HCT116 (cell line): Measurements from ENCODE around the gene CWH43. TPM values are rescaled to one million over a fixed set of nuclear protein-coding genes. Genes with fewer than 3 reads are reported as not detected.

ENCODE experiments used
- ATAC-seq: fragments of 200-7000 bp; cut with Tn5 transposase; 2 replicates; pipeline ENCODE4 v1.9.1; 2020; ENCODE audit warnings: mild to moderate bottlenecking, moderate library complexity
- BruUV-seq: library from RNA; stranded (reverse); fragments of 400-500 nt; replicated peaks from 2 replicates; lab custom pipeline; 2021; lab: Mats Ljungman, UMichigan
- CTCF ChIA-PET: fragments of 300-600 bp; sonication (Branson Sonifier 250); formaldehyde crosslinking; loops from one replicate; lab custom pipeline; 2021; ENCODE audit warnings: antibody characterized with exemption; lab: Charles Lee
- POLR2A ChIA-PET: fragments of 300-600, 350-600 bp; sonication (Branson Sonifier 250); formaldehyde crosslinking; loops from one replicate; lab custom pipeline; 2021; ENCODE audit warnings: antibody characterized with exemption; lab: Charles Lee
- RAD21 ChIA-PET, 2 experiments: fragments of 300-600 bp; sonication (Branson Sonifier 250); formaldehyde crosslinking; loops; one replicate each; lab custom pipeline; 2023; ENCODE audit warnings: low total read pairs in 2 of 2; ENCODE audit not compliant: uncharacterized antibody in 2 of 2, unreplicated experiment in 2 of 2, low non-redundant PET in 1 of 2; lab: Charles Lee
- DNase-seq: peaks from one replicate; pipeline ENCODE4 v3.0.0-alpha.2; 2010; ENCODE audit warnings: low read depth, low spot score
- H2AFZ ChIP-seq: fragments of 200-600 bp; shearing (Covaris generic), sonication (generic); 2 replicates; pipeline ENCODE4 v1.6.1; 2017; ENCODE audit warnings: low read depth, mixed run types, mixed read lengths, antibody characterized with exemption, low read length; ENCODE audit not compliant: poor library complexity, severe bottlenecking
- H3K27ac ChIP-seq: 2 replicates; pipeline ENCODE4 v1.5.1; 2012; ENCODE audit warnings: low read depth, low read length
- H3K27me3 ChIP-seq: fragments of 200-600 bp; sonication (generic); 2 replicates; pipeline ENCODE4 v1.6.1; 2016; ENCODE audit warnings: mixed run types, low read length, mixed read lengths; ENCODE audit not compliant: insufficient read depth
- H3K36me3 ChIP-seq, 2 experiments: fragments of 200-500 bp in 1 of 2; fragments of 200-600 bp in 1 of 2; sonication (Bioruptor generic) in 1 of 2; sonication (generic) in 1 of 2; 2 replicates each; pipeline versions ENCODE4 v1.5.1 to v1.6.1; 2014 to 2016; ENCODE audit warnings: low read length in 2 of 2, inconsistent platforms in 1 of 2, mixed read lengths in 1 of 2, mixed run types in 1 of 2; ENCODE audit not compliant: insufficient read depth in 2 of 2, control insufficient read depth in 1 of 2
- H3K4me1 ChIP-seq, 2 experiments: fragments of 200-600 bp in 1 of 2; sonication (generic) in 1 of 2; 2 replicates each; pipeline versions ENCODE4 v1.5.1 to v1.6.1; 2012 to 2017; ENCODE audit warnings: low read length in 2 of 2, inconsistent platforms in 1 of 2, mild to moderate bottlenecking in 1 of 2, mixed read lengths in 1 of 2, mixed run types in 1 of 2, moderate library complexity in 1 of 2; ENCODE audit not compliant: insufficient read depth in 2 of 2, control insufficient read depth in 1 of 2
- H3K4me2 ChIP-seq: fragments of 200-600 bp; sonication (generic); 2 replicates; pipeline ENCODE4 v1.6.1; 2017; ENCODE audit warnings: mixed run types, low read length, mixed read lengths
- H3K4me3 ChIP-seq, 2 experiments: fragments of 200-600 bp in 1 of 2; sonication (generic) in 1 of 2; replicated peaks in 1 of 2; 2 replicates each; pipeline ENCODE4 v1.5.1; 2011 to 2016; ENCODE audit warnings: low read length in 2 of 2, control low read depth in 1 of 2, low read depth in 1 of 2, mild to moderate bottlenecking in 1 of 2, mixed read lengths in 1 of 2, mixed run types in 1 of 2
- H3K79me2 ChIP-seq: fragments of 200-600 bp; sonication (generic); 2 replicates; pipeline ENCODE4 v1.6.1; 2017; ENCODE audit warnings: mild to moderate bottlenecking, mixed run types, low read length, moderate library complexity, mixed read lengths; ENCODE audit not compliant: insufficient read depth
- H3K9ac ChIP-seq: fragments of 200-600 bp; sonication (generic); 2 replicates; pipeline ENCODE4 v1.6.1; 2016; ENCODE audit warnings: low read length, mixed read lengths
- H3K9me2 ChIP-seq: fragments of 200-600 bp; sonication (generic), shearing (Covaris generic); 2 replicates; pipeline ENCODE4 v1.6.1; 2017; ENCODE audit warnings: mixed run types, mild to moderate bottlenecking, moderate library complexity; ENCODE audit not compliant: insufficient read depth
- H3K9me3 ChIP-seq, 2 experiments: fragments of 200-500 bp in 1 of 2; fragments of 200-600 bp in 1 of 2; sonication (Bioruptor generic) in 1 of 2; sonication (generic) in 1 of 2; 2 replicates each; pipeline ENCODE4 v1.6.1; 2014 to 2017; ENCODE audit warnings: low read length in 2 of 2, mixed read lengths in 2 of 2, inconsistent platforms in 1 of 2, low read depth in 1 of 2, mild to moderate bottlenecking in 1 of 2, mixed run types in 1 of 2, moderate library complexity in 1 of 2; ENCODE audit not compliant: control insufficient read depth in 1 of 2, insufficient read depth in 1 of 2
- H4K20me1 ChIP-seq: fragments of 200-600 bp; sonication (generic), shearing (Covaris generic); 2 replicates; pipeline ENCODE4 v1.6.1; 2017; ENCODE audit warnings: mixed run types, mild to moderate bottlenecking, moderate library complexity; ENCODE audit not compliant: insufficient read depth
- CBX3 ChIP-seq: IDR thresholded peaks from 2 replicates; pipeline ENCODE4 v1.6.1; 2012; ENCODE audit warnings: low read depth
- CEBPB ChIP-seq: IDR thresholded peaks from 2 replicates; pipeline ENCODE4 v1.6.1; 2012; ENCODE audit warnings: low read depth
- EGR1 ChIP-seq: IDR thresholded peaks from 2 replicates; pipeline ENCODE4 v1.6.1; 2012; ENCODE audit warnings: low read depth
- ELF1 ChIP-seq: IDR thresholded peaks from 2 replicates; pipeline ENCODE4 v1.6.1; 2012; ENCODE audit warnings: low read depth, borderline replicate concordance
- EZH2 ChIP-seq: fragments of 200-600 bp; sonication (generic); IDR thresholded peaks from 2 replicates; pipeline ENCODE4 v1.6.1; 2017; ENCODE audit warnings: antibody characterized with exemption, mixed run types
- FOSL1 ChIP-seq: IDR thresholded peaks from 2 replicates; pipeline ENCODE4 v1.6.1; 2012; ENCODE audit warnings: low read depth
- POLR2AphosphoS5 ChIP-seq: IDR thresholded peaks from 2 replicates; pipeline ENCODE4 v1.6.1; 2011; ENCODE audit warnings: mild to moderate bottlenecking, low read depth, low read length, moderate library complexity
- RAD21 ChIP-seq: IDR thresholded peaks from 2 replicates; pipeline ENCODE4 v1.6.1; 2012; ENCODE audit warnings: low read depth, mild to moderate bottlenecking
- SP1 ChIP-seq: IDR thresholded peaks from 2 replicates; pipeline ENCODE4 v1.6.1; 2012; ENCODE audit warnings: low read depth
- TCF7L2 ChIP-seq: IDR thresholded peaks from 2 replicates; pipeline ENCODE4 v1.7.0; 2011; ENCODE audit warnings: borderline replicate concordance, inconsistent platforms; ENCODE audit not compliant: insufficient read depth, insufficient read length; ENCODE audit errors: extremely low read depth
- ZNF274 ChIP-seq: fragments of 200-500 bp; sonication (Bioruptor generic); IDR thresholded peaks from 2 replicates; pipeline ENCODE4 v1.6.1; 2014; ENCODE audit warnings: mild to moderate bottlenecking, low read depth, low read length, inconsistent platforms
- intact Hi-C: fragments of 100-400 bp; cut with micrococcal nuclease; formaldehyde crosslinking; loops from 2 replicates; pipeline ENCODE4 v1.10.0; 2022
- total RNA-seq: library from RNA; stranded (reverse); gene quantifications from one replicate; pipeline ENCODE4 v1.2.1, GENCODE V29; 2021; ENCODE audit not compliant: unreplicated experiment

The CWH43 gene
- total RNA-seq, 1 experiment from 2014 or later, result not detected

DNA sequence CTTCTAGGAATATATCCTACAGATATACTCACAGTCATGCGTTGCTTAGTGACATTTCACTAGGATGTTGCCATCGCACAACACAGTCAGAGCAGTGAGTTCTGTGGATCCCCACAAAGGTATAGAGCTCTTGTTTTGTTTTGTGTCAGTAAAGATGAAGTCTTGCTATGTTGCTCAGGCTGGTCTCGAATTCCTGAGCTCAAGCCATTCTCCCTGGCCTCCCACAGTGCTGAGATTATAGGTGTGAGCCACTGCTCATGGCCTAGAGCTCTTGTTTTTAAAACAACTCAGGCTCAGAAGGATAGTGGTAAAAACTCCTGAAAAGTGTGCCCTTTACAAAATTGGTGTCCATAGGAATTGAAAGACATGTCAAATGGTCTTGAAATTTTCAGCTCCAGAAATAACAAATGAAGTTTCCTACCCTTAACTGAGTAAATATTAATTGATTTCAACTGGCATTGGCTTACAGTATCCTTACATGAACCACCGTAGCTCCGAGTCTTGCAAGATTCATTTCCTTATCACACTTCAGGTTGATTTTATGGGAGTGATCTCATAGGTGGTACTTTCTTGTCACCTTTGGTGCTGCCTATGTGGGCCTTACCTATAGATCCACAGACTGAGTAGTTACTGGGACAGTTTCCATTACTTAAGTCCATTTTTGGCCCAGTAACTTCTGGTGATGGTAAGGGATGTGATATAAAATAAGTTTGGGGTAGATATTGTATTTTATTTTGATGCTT, 3.6 kb downstream of the CWH43 start:
- BruUV-seq, result no TSS peak
- Histone ChIP-seq H2AFZ (no peak overlapping the region), H3K79me2 (no peaks in the 10 kb centered on the region), H3K4me2 (no peak overlapping the region), H3K9ac (no peak overlapping the region), H4K20me1 (no peaks in the 10 kb centered on the region), H3K36me3 (no peaks in the 10 kb centered on the region), H3K4me3 (no peak overlapping the region), H3K9me2 (no peaks in the 10 kb centered on the region), H3K27ac (no peak overlapping the region), H3K27me3 (peaks cover 13% of the 10 kb centered on the region; the same call in 1 of the 2 replicates), H3K9me3 (no peaks in the 10 kb centered on the region), H3K4me1 (no peaks in the 10 kb centered on the region)
- intact Hi-C loops, result no loop called here
- ATAC-seq (no peak), DNase-seq (no peak)
- ChIA-PET CTCF (no interaction called here), RAD21 (no interaction called here), POLR2A (no interaction called here)
- TF ChIP-seq SP1 (no peak), EZH2 (no peak), CEBPB (no peak), ELF1 (no peak), POLR2AphosphoS5 (no peak), RAD21 (no peak), FOSL1 (no peak)

DNA sequence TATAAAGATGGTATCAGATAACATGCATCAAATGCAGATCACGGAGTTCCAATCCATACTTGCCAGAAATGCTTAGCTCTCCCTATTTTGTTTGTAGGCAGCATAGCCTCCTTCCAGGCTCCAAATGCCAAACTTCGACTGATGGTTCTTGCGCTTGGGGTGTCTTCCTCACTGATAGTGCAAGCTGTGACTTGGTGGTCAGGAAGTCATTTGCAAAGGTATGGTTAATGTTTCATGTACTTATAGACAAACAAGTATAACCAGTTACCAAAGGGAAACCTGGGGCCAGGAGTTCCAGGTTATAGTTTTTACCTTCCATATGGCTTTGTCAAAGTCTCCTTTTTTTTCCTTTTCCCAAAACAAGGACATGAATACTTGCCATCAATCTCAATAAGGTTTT, 5.3 kb downstream of the CWH43 start:
- ATAC-seq (no peak), DNase-seq (no peak)
- Histone ChIP-seq H3K79me2 (no peaks in the 10 kb centered on the region), H3K36me3 (no peaks in the 10 kb centered on the region), H3K27ac (no peak overlapping the region), H4K20me1 (no peaks in the 10 kb centered on the region), H3K9me2 (no peaks in the 10 kb centered on the region), H3K4me2 (no peak overlapping the region), H3K9me3 (no peaks in the 10 kb centered on the region), H3K4me3 (no peak overlapping the region), H3K9ac (no peak overlapping the region), H3K4me1 (no peaks in the 10 kb centered on the region), H3K27me3 (peaks cover 27% of the 10 kb centered on the region; the same call in 1 of the 2 replicates), H2AFZ (no peak overlapping the region)
- POLR2A ChIA-PET, result no interaction called here
- intact Hi-C loops, result no loop called here
- CTCF ChIA-PET, result no interaction called here
- no TSS peak for BruUV-seq
- RAD21 ChIA-PET, result interaction anchor here in 1 of 2 experiments (0.5 kb wide), 1 partner anchor 56 kb away, joined by 3 read pairs; no protein-coding TSS in a partner anchor
- TF ChIP-seq SP1, result no peak
- no peak for TF ChIP-seq POLR2AphosphoS5
- no peak for TF ChIP-seq EGR1
- TF ChIP-seq EZH2, result no peak
- TF ChIP-seq CBX3, result no peak
- TF ChIP-seq TCF7L2, result no peak
- TF ChIP-seq ELF1, result no peak
- TF ChIP-seq ZNF274, result no peak
- no peak for TF ChIP-seq FOSL1
